Measurements from ENCODE around the gene SPATA1.

SPATA1 gene

GRCh38 chr1:84524590-84524989 is 18.4 kb downstream of the SPATA1 start:
- Histone ChIP-seq H3K36me3 (ENCODE audit: control insufficient read depth, low read length) (no peaks in the 10 kb centered on the region), H3F3A (ENCODE audit: control insufficient read depth, insufficient read depth) (no peaks in the 10 kb centered on the region), H3K79me2 (ENCODE audit: control insufficient read depth, low read length) (no peaks in the 10 kb centered on the region), H3K9me3 (ENCODE audit: control insufficient read depth, insufficient read depth, low read length) (no peaks in the 10 kb centered on the region), H3K4me2 (ENCODE audit: low read length) (no peak overlapping the region), H3K4me1 (ENCODE audit: control insufficient read depth, low read length) (no peaks in the 10 kb centered on the region), H3K27me3 (ENCODE audit: control insufficient read depth, low read length) (no peaks in the 10 kb centered on the region), H3K27ac (ENCODE audit: low read depth, low read length) (no peak overlapping the region), H3K4me3 (ENCODE audit: low read length) (no peak overlapping the region), H3K9me2 (replicated peaks; ENCODE audit: control insufficient read depth, low read length) (no peaks in the 10 kb centered on the region), H4K20me1 (ENCODE audit: control insufficient read depth, insufficient read depth, low read depth, low read length) (no peaks in the 10 kb centered on the region)
- TF ChIP-seq EZH2phosphoT487 (IDR thresholded peaks at IDR 0.05; ENCODE audit: borderline replicate concordance, low read length) (no peak), CTCF (IDR thresholded peaks at IDR 0.05; ENCODE audit: low read depth, low read length, poor library complexity, severe bottlenecking) (no peak)

- Histone ChIP-seq H3K36me3 (ENCODE audit: control insufficient read depth, low read length) (no peaks in the 10 kb centered on the region), H3K79me2 (ENCODE audit: control insufficient read depth, low read length) (no peaks in the 10 kb centered on the region), H4K20me1 (ENCODE audit: control insufficient read depth, insufficient read depth, low read depth, low read length) (no peaks in the 10 kb centered on the region), H3K4me3 (ENCODE audit: low read length) (no peak overlapping the region), H3K4me1 (ENCODE audit: control insufficient read depth, low read length) (no peaks in the 10 kb centered on the region), H3K27ac (ENCODE audit: low read depth, low read length) (no peak overlapping the region), H3F3A (ENCODE audit: control insufficient read depth, insufficient read depth) (no peaks in the 10 kb centered on the region), H3K27me3 (ENCODE audit: control insufficient read depth, low read length) (no peaks in the 10 kb centered on the region), H3K4me2 (ENCODE audit: low read length) (no peak overlapping the region), H3K9me3 (ENCODE audit: control insufficient read depth, insufficient read depth, low read length) (no peaks in the 10 kb centered on the region), H3K9me2 (replicated peaks; ENCODE audit: control insufficient read depth, low read length) (no peaks in the 10 kb centered on the region)
- no peak for TF ChIP-seq EZH2phosphoT487 (IDR thresholded peaks at IDR 0.05; ENCODE audit: borderline replicate concordance, low read length)
- TF ChIP-seq CTCF (IDR thresholded peaks at IDR 0.05; ENCODE audit: low read depth, low read length, poor library complexity, severe bottlenecking): no peak
Observed at GRCh38 chr1:84525779-84526178, 19.6 kb downstream of the SPATA1 start.

GRCh38 chr1:84538599-84538998 is 32.4 kb downstream of the SPATA1 start:
- Histone ChIP-seq H3K9me3 (ENCODE audit: control insufficient read depth, insufficient read depth, low read length) (no peaks in the 10 kb centered on the region), H3K4me2 (ENCODE audit: low read length) (no peak overlapping the region), H3K27me3 (ENCODE audit: control insufficient read depth, low read length) (no peaks in the 10 kb centered on the region), H3F3A (ENCODE audit: control insufficient read depth, insufficient read depth) (no peaks in the 10 kb centered on the region), H4K20me1 (ENCODE audit: control insufficient read depth, insufficient read depth, low read depth, low read length) (no peaks in the 10 kb centered on the region), H3K4me1 (ENCODE audit: control insufficient read depth, low read length) (no peaks in the 10 kb centered on the region), H3K4me3 (ENCODE audit: low read length) (no peak overlapping the region), H3K27ac (ENCODE audit: low read depth, low read length) (no peak overlapping the region), H3K36me3 (ENCODE audit: control insufficient read depth, low read length) (no peaks in the 10 kb centered on the region), H3K79me2 (ENCODE audit: control insufficient read depth, low read length) (no peaks in the 10 kb centered on the region), H3K9me2 (replicated peaks; ENCODE audit: control insufficient read depth, low read length) (no peaks in the 10 kb centered on the region)
- TF ChIP-seq EZH2phosphoT487 (IDR thresholded peaks at IDR 0.05; ENCODE audit: borderline replicate concordance, low read length) (no peak), CTCF (IDR thresholded peaks at IDR 0.05; ENCODE audit: low read depth, low read length, poor library complexity, severe bottlenecking) (no peak)

- Histone ChIP-seq H3K79me2 (ENCODE audit: control insufficient read depth, low read length) (no peaks in the 10 kb centered on the region), H3K36me3 (ENCODE audit: control insufficient read depth, low read length) (no peaks in the 10 kb centered on the region), H3K9me2 (replicated peaks; ENCODE audit: control insufficient read depth, low read length) (no peaks in the 10 kb centered on the region), H3K4me2 (ENCODE audit: low read length) (no peak overlapping the region), H4K20me1 (ENCODE audit: control insufficient read depth, insufficient read depth, low read depth, low read length) (no peaks in the 10 kb centered on the region), H3K4me3 (ENCODE audit: low read length) (no peak overlapping the region), H3F3A (ENCODE audit: control insufficient read depth, insufficient read depth) (no peaks in the 10 kb centered on the region), H3K27me3 (ENCODE audit: control insufficient read depth, low read length) (no peaks in the 10 kb centered on the region), H3K27ac (ENCODE audit: low read depth, low read length) (no peak overlapping the region), H3K4me1 (ENCODE audit: control insufficient read depth, low read length) (no peaks in the 10 kb centered on the region), H3K9me3 (ENCODE audit: control insufficient read depth, insufficient read depth, low read length) (no peaks in the 10 kb centered on the region)
- no peak for TF ChIP-seq EZH2phosphoT487 (IDR thresholded peaks at IDR 0.05; ENCODE audit: borderline replicate concordance, low read length)
- no peak for TF ChIP-seq CTCF (IDR thresholded peaks at IDR 0.05; ENCODE audit: low read depth, low read length, poor library complexity, severe bottlenecking)
Observed at GRCh38 chr1:84539972-84540371, 33.8 kb downstream of the SPATA1 start.
